ENCODE data around the gene EEF1B2.
"Not testable (repeated sequence)": the region's sequence is repeated elsewhere in the genome, so short reads cannot be mapped to it uniquely, and the experiment has no call there.

Gene EEF1B2

GRCh38 chr2:206154197-206154596 lies 5.5 kb upstream of the EEF1B2 start:
- ATAC-seq (ENCODE audit: low read depth) = no peak
- H3K27ac Mint-ChIP-seq = peak overlapping the region; percentile 11
- no peak overlapping the region for H3K4me3 Mint-ChIP-seq

GRCh38 chr2:206157014-206157413 lies 2.7 kb upstream of the EEF1B2 start:
- not testable (repeated sequence) for H3K36me3 Mint-ChIP-seq; H3K27ac Mint-ChIP-seq; H3K27me3 Mint-ChIP-seq; ATAC-seq (ENCODE audit: low read depth); DNase-seq (ENCODE audit: low spot score in 2 of 2); H3K4me3 Mint-ChIP-seq; H3K9me3 Mint-ChIP-seq
- peaks cover 23% of the 10 kb centered on the region for H3K4me1 Mint-ChIP-seq

More at GRCh38 chr2:206154197-206154596, 5.5 kb upstream of the EEF1B2 start:
- no peak for DNase-seq (ENCODE audit: low spot score in 2 of 2)
- H3K4me1 Mint-ChIP-seq = peaks cover 18% of the 10 kb centered on the region
- peaks cover 2% of the 10 kb centered on the region for H3K9me3 Mint-ChIP-seq
- peaks cover 14% of the 10 kb centered on the region for H3K36me3 Mint-ChIP-seq
- H3K27me3 Mint-ChIP-seq = no peaks in the 10 kb centered on the region

GRCh38 chr2:206158563-206159345 lies 941 bp upstream of the EEF1B2 start:
- ATAC-seq (ENCODE audit: low read depth) = peak; percentile 3
- peak in 1 of 2 donors; percentile 1 for DNase-seq (ENCODE audit: low spot score in 2 of 2)

GRCh38 chr2:206160125-206160806 lies 571 bp downstream of the EEF1B2 start:
- Mint-ChIP-seq H3K36me3 (peaks cover 16% of the 10 kb centered on the region), H3K9me3 (peaks cover 2% of the 10 kb centered on the region), H3K27ac (peak overlapping the region; percentile 94), H3K4me3 (peak overlapping the region; percentile 92), H3K27me3 (no peaks in the 10 kb centered on the region), H3K4me1 (peaks cover 22% of the 10 kb centered on the region)
- DNase-seq (ENCODE audit: low spot score in 2 of 2) (no peak), ATAC-seq (ENCODE audit: low read depth) (peak; percentile 2)

More at GRCh38 chr2:206158563-206159345, 941 bp upstream of the EEF1B2 start:
- H3K4me3 Mint-ChIP-seq = peak overlapping the region; percentile 92
- H3K27ac Mint-ChIP-seq = peak overlapping the region; percentile 94
- H3K9me3 Mint-ChIP-seq = peaks cover 2% of the 10 kb centered on the region
- peaks cover 16% of the 10 kb centered on the region for H3K36me3 Mint-ChIP-seq
- no peaks in the 10 kb centered on the region for H3K27me3 Mint-ChIP-seq
- peaks cover 24% of the 10 kb centered on the region for H3K4me1 Mint-ChIP-seq

- DNase-seq (ENCODE audit: low spot score in 2 of 2) (no peak), ATAC-seq (ENCODE audit: low read depth) (no peak)
- Mint-ChIP-seq H3K27ac (peak overlapping the region; percentile 94), H3K4me3 (peak overlapping the region; percentile 92), H3K9me3 (peaks cover 2% of the 10 kb centered on the region), H3K36me3 (peaks cover 16% of the 10 kb centered on the region), H3K27me3 (no peaks in the 10 kb centered on the region), H3K4me1 (peaks cover 22% of the 10 kb centered on the region)
These were observed 1.1 kb downstream of the EEF1B2 start for GRCh38 chr2:206160807-206161179.

GRCh38 chr2:206162401-206162800 lies 2.7 kb downstream of the EEF1B2 start:
- ATAC-seq (ENCODE audit: low read depth); H3K27ac Mint-ChIP-seq; H3K4me3 Mint-ChIP-seq; H3K9me3 Mint-ChIP-seq; DNase-seq (ENCODE audit: low spot score in 2 of 2); H3K27me3 Mint-ChIP-seq: not testable (repeated sequence)
- Mint-ChIP-seq H3K36me3 (peaks cover 20% of the 10 kb centered on the region), H3K4me1 (peaks cover 22% of the 10 kb centered on the region)

- Mint-ChIP-seq H3K4me1 (peaks cover 16% of the 10 kb centered on the region), H3K27ac (peak overlapping the region; percentile 80), H3K36me3 (peaks cover 17% of the 10 kb centered on the region)
These were observed 3.7 kb downstream of the EEF1B2 start for GRCh38 chr2:206163251-206163880.

GRCh38 chr2:206164261-206164862 lies 4.7 kb downstream of the EEF1B2 start:
- Mint-ChIP-seq H3K27me3 (no peaks in the 10 kb centered on the region), H3K27ac (no peak overlapping the region), H3K4me1 (peaks cover 16% of the 10 kb centered on the region), H3K4me3 (no peak overlapping the region), H3K36me3 (peaks cover 17% of the 10 kb centered on the region), H3K9me3 (no peaks in the 10 kb centered on the region)
- ATAC-seq (ENCODE audit: low read depth) (no peak), DNase-seq (ENCODE audit: low spot score in 2 of 2) (peak; percentile 48 to 51)

More at GRCh38 chr2:206163251-206163880, 3.7 kb downstream of the EEF1B2 start:
- DNase-seq (ENCODE audit: low spot score in 2 of 2) (no peak), ATAC-seq (ENCODE audit: low read depth) (no peak)
- Mint-ChIP-seq H3K27me3 (no peaks in the 10 kb centered on the region), H3K9me3 (no peaks in the 10 kb centered on the region), H3K4me3 (no peak overlapping the region)

GRCh38 chr2:206168230-206168629 lies 8.5 kb downstream of the EEF1B2 start:
- H3K36me3 Mint-ChIP-seq; ATAC-seq (ENCODE audit: low read depth); H3K27ac Mint-ChIP-seq; H3K27me3 Mint-ChIP-seq; H3K9me3 Mint-ChIP-seq; DNase-seq (ENCODE audit: low spot score in 2 of 2); H3K4me3 Mint-ChIP-seq; H3K4me1 Mint-ChIP-seq: not testable (repeated sequence)

GRCh38 chr2:206171624-206172397 lies 12.1 kb downstream of the EEF1B2 start:
- H3K4me3 Mint-ChIP-seq; H3K27ac Mint-ChIP-seq; H3K9me3 Mint-ChIP-seq; H3K27me3 Mint-ChIP-seq; ATAC-seq (ENCODE audit: low read depth); H3K36me3 Mint-ChIP-seq; H3K4me1 Mint-ChIP-seq; DNase-seq (ENCODE audit: low spot score in 2 of 2): not testable (repeated sequence)

GRCh38 chr2:206173147-206173546 lies 13.5 kb downstream of the EEF1B2 start:
- DNase-seq (ENCODE audit: low spot score in 2 of 2) (no peak), ATAC-seq (ENCODE audit: low read depth) (no peak)
- H3K4me3 Mint-ChIP-seq = no peak overlapping the region
- H3K27me3 Mint-ChIP-seq = peaks cover 3% of the 10 kb centered on the region
- no peak overlapping the region for H3K27ac Mint-ChIP-seq
- no peaks in the 10 kb centered on the region for H3K9me3 Mint-ChIP-seq
- no peaks in the 10 kb centered on the region for H3K36me3 Mint-ChIP-seq
- no peaks in the 10 kb centered on the region for H3K4me1 Mint-ChIP-seq

GRCh38 chr2:206176121-206176520 lies 16.4 kb downstream of the EEF1B2 start:
- Mint-ChIP-seq H3K4me1 (no peaks in the 10 kb centered on the region), H3K9me3 (no peaks in the 10 kb centered on the region), H3K4me3 (no peak overlapping the region), H3K36me3 (no peaks in the 10 kb centered on the region), H3K27me3 (peaks cover 3% of the 10 kb centered on the region), H3K27ac (no peak overlapping the region)
- ATAC-seq (ENCODE audit: low read depth) (no peak), DNase-seq (ENCODE audit: low spot score in 2 of 2) (no peak)

GRCh38 chr2:206176901-206177300 lies 17.2 kb downstream of the EEF1B2 start:
- H3K27ac Mint-ChIP-seq = no peak overlapping the region
- no peak overlapping the region for H3K4me3 Mint-ChIP-seq
- no peak for ATAC-seq (ENCODE audit: low read depth)
- no peaks in the 10 kb centered on the region for H3K4me1 Mint-ChIP-seq
- DNase-seq (ENCODE audit: low spot score in 2 of 2) = no peak
- H3K9me3 Mint-ChIP-seq = no peaks in the 10 kb centered on the region
- H3K36me3 Mint-ChIP-seq = no peaks in the 10 kb centered on the region
- H3K27me3 Mint-ChIP-seq = peaks cover 3% of the 10 kb centered on the region

Measured in memory B cell (primary cell).